ENCODE data around the gene SLC13A3.

- no peak for TF ChIP-seq CTCF (IDR thresholded peaks at IDR 0.05; ENCODE audit: low read depth, low read length, missing input control)
- no peak for TF ChIP-seq JUND (IDR thresholded peaks at IDR 0.05)
- no peak for TF ChIP-seq YY1 (IDR thresholded peaks at IDR 0.05)
- TF ChIP-seq RAD21 (IDR thresholded peaks at IDR 0.05): no peak
- TF ChIP-seq RXRA (IDR thresholded peaks at IDR 0.05): no peak
- TF ChIP-seq, protein P1, sequence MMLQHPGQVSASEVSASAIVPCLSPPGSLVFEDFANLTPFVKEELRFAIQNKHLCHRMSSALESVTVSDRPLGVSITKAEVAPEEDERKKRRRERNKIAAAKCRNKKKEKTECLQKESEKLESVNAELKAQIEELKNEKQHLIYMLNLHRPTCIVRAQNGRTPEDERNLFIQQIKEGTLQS (IDR thresholded peaks at IDR 0.05): no peak
Observed at GRCh38 chr20:46647469-46647868, 3.8 kb downstream of the SLC13A3 start.

All from liver (tissue), 3 donors.